Right kidney (tissue), 9 donors: ENCODE results near the gene FLNA.

ENCODE experiments used
- DNase-seq: peaks from one replicate; pipeline ENCODE4 v3.0.0-alpha.2; 2016
- long read RNA-seq, 8 donors: transcript quantifications; one replicate each; lab custom pipeline, GENCODE V29; 2026

FLNA gene, protein sequence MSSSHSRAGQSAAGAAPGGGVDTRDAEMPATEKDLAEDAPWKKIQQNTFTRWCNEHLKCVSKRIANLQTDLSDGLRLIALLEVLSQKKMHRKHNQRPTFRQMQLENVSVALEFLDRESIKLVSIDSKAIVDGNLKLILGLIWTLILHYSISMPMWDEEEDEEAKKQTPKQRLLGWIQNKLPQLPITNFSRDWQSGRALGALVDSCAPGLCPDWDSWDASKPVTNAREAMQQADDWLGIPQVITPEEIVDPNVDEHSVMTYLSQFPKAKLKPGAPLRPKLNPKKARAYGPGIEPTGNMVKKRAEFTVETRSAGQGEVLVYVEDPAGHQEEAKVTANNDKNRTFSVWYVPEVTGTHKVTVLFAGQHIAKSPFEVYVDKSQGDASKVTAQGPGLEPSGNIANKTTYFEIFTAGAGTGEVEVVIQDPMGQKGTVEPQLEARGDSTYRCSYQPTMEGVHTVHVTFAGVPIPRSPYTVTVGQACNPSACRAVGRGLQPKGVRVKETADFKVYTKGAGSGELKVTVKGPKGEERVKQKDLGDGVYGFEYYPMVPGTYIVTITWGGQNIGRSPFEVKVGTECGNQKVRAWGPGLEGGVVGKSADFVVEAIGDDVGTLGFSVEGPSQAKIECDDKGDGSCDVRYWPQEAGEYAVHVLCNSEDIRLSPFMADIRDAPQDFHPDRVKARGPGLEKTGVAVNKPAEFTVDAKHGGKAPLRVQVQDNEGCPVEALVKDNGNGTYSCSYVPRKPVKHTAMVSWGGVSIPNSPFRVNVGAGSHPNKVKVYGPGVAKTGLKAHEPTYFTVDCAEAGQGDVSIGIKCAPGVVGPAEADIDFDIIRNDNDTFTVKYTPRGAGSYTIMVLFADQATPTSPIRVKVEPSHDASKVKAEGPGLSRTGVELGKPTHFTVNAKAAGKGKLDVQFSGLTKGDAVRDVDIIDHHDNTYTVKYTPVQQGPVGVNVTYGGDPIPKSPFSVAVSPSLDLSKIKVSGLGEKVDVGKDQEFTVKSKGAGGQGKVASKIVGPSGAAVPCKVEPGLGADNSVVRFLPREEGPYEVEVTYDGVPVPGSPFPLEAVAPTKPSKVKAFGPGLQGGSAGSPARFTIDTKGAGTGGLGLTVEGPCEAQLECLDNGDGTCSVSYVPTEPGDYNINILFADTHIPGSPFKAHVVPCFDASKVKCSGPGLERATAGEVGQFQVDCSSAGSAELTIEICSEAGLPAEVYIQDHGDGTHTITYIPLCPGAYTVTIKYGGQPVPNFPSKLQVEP (N-terminal part only)
- long read RNA-seq, donor 1, full-length matches to known transcripts: 11 of 52 reads
- long read RNA-seq, donor 1, partial matches to known transcripts: 41 of 52 reads
- long read RNA-seq, donor 1, other reads (novel, unspliced or antisense): 0 of 52 reads
- long read RNA-seq, donor 2, transcript FLNA-209 (3 exons, 1,026 nt): major isoform, 7 of 2,351 reads
- long read RNA-seq, donor 2, partial matches to known transcripts: 2,282 of 2,351 reads
- long read RNA-seq, donor 2, other reads (novel, unspliced or antisense): 59 of 2,351 reads
- long read RNA-seq, donor 3, partial matches to known transcripts: 27 of 32 reads
- long read RNA-seq, donor 3, other reads (novel, unspliced or antisense): 0 of 32 reads
- long read RNA-seq, donor 4, transcript FLNA-209 (3 exons, 1,026 nt): major isoform, 15 of 1,198 reads
- long read RNA-seq, donor 4, partial matches to known transcripts: 1,128 of 1,198 reads
- long read RNA-seq, donor 4, other reads (novel, unspliced or antisense): 51 of 1,198 reads
- long read RNA-seq, donor 5, full-length matches to known transcripts: 15 of 3,523 reads
- long read RNA-seq, donor 5, partial matches to known transcripts: 3,409 of 3,523 reads
- long read RNA-seq, donor 5, other reads (novel, unspliced or antisense): 99 of 3,523 reads
- long read RNA-seq, donor 6, full-length matches to known transcripts: 13 of 97 reads
- long read RNA-seq, donor 6, partial matches to known transcripts: 84 of 97 reads
- long read RNA-seq, donor 6, other reads (novel, unspliced or antisense): 0 of 97 reads
- long read RNA-seq, donor 7, full-length matches to known transcripts: 34 of 4,561 reads
- long read RNA-seq, donor 7, partial matches to known transcripts: 4,462 of 4,561 reads
- long read RNA-seq, donor 7, other reads (novel, unspliced or antisense): 65 of 4,561 reads
- long read RNA-seq, donor 8, full-length matches to known transcripts: 10 of 76 reads
- long read RNA-seq, donor 8, partial matches to known transcripts: 66 of 76 reads
- long read RNA-seq, donor 8, other reads (novel, unspliced or antisense): 0 of 76 reads

- DNase-seq: peak; percentile 61
Observed at GRCh38 chrX:154374313-154375155, at the start of gene FLNA. TSS of gene FLNA (minus strand) at chrX:154374634. CDS start at chrX:154371245, 3,389 bp downstream.

- DNase-seq: no peak
Observed at GRCh38 chrX:154420402-154420756, 45.9 kb upstream of the FLNA start.

- no peak for DNase-seq
Observed at GRCh38 chrX:154419688-154420401, 45.4 kb upstream of the FLNA start.

GRCh38 chrX:154419189-154419588, 44.8 kb upstream of the FLNA start:
- no peak for DNase-seq

GRCh38 chrX:154417157-154417556, 42.7 kb upstream of the FLNA start:
- DNase-seq: no peak

DNA sequence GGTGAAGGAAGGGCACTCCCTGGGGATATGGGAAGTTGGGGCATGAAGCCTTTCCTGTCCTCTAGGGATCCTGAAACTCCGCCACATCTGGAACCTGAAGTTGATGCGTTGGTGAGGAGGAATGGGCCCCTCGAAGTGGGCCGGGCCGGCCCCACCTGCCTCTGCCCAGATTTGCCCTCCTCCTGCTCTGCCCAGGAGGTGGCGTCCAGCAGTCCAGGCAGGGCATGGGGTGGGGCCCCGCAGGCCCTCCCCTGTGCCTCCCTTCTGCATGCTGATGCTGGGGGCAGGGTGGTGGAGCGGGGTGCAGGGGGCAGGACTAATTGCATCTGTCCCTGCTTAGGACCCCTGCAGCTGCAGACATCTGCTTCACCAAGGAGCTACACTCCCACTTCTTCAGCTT, 38.7 kb upstream of the FLNA start:
- DNase-seq: no peak

GRCh38 chrX:154412468-154412867, 38.0 kb upstream of the FLNA start:
- DNase-seq: no peak

DNA sequence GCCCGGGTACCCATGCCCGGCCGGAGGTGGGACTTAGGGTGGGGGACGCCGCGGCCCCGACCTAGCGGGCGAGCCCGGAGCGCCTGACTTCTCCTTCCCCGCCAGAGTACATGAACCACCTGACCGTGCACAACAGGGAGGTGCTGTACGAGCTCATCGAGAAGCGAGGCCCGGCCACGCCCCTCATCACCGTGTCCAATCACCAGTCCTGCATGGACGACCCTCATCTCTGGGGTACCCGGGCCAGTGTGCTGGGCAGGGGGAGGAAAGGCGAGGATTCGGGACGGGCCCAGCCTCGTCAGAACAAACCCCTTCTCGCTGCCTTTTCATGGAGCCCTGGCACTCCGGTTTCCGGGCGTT, 37.5 kb upstream of the FLNA start:
- no peak for DNase-seq

GRCh38 chrX:154409222-154409871, 34.9 kb upstream of the FLNA start, which contains the start of gene DNASE1L1:
TSS of gene DNASE1L1 (minus strand) at chrX:154409254. CDS start at chrX:154405568, 3,686 bp downstream.
- peak; percentile 34 for DNase-seq

- no peak for DNase-seq
Observed at GRCh38 chrX:154408659-154409221, 34.3 kb upstream of the FLNA start.

GRCh38 chrX:154404625-154405192, 30.3 kb upstream of the FLNA start:
- DNase-seq: no peak

DNA sequence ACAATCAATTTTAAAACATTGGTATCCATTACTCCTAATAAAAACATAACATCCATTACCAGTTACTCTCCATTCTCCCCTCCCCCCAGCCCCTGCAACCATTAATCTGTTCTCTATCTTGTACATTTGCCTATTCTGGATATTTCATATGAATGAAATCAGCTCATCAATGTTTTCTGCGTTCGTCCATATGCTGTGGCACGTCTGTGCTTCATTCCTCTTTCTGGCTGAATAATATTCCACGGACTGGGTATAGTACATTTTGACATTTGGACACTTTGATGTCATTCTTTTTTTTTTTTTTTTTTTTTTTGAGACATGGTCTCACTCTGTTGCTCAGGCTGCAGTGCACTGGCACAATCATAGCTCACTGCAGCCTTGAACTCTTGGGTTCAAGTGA, 29.4 kb upstream of the FLNA start:
- DNase-seq: no peak

GRCh38 chrX:154403192-154403591, 28.8 kb upstream of the FLNA start:
- DNase-seq: no peak

DNA sequence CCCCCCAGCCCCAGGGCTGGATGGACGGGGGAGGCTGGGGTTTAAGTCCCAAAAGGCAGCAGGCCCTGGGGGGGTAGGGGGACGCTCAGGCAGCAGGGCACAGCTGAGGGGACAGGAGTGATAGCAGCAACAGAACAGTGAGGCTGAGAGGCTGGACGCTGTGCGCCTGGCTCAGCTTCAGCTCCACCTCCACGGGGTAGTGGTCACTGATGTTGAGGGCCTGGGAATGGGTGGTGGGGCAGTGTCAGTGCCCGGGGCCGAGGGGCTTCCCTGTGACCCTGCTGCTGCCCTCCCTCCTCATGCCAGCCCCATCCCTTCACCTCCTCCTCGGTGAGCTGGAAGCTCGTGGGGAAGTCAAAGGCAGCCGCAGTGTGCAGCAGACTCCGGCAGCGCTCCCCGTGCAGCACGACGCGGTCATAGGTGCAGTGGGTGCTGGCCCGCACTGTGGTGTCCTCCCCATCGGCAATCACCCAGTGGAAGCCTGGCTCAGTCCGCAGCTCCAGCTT, 28.2 kb upstream of the FLNA start:
- no peak for DNase-seq

DNA sequence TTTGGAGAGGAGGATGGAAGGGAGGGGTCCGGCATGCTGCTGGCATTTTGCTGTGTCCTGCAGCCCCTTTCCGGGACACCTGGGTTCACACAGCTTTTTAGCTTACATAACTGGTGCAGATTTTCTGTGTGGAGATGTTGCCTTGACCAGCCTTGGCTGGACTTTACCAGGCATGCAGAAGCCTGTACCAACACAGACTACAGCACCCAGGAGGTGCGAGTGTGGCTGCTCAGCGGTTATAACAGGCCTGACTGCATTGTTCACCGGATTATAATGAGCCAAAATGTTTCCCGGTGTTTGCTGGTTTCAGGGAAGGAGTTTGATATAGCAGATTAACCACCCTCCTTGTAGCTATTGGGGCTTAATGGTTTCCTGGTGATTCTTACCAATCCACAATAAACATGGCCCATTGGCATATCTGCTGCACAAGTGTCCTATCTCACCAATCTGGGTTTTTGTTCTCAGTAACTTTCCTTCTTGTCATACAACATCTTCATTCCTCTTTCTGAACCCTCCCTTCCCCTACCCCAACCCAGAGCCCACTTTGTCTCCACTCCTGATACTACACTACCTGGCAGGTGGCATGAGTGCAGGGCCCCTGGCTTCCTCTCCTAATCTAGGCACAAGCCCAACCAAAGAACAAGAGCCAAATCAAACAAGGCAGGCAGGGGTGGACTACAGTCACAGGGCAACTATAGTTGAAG, 27.6 kb upstream of the FLNA start:
- DNase-seq: no peak

DNA sequence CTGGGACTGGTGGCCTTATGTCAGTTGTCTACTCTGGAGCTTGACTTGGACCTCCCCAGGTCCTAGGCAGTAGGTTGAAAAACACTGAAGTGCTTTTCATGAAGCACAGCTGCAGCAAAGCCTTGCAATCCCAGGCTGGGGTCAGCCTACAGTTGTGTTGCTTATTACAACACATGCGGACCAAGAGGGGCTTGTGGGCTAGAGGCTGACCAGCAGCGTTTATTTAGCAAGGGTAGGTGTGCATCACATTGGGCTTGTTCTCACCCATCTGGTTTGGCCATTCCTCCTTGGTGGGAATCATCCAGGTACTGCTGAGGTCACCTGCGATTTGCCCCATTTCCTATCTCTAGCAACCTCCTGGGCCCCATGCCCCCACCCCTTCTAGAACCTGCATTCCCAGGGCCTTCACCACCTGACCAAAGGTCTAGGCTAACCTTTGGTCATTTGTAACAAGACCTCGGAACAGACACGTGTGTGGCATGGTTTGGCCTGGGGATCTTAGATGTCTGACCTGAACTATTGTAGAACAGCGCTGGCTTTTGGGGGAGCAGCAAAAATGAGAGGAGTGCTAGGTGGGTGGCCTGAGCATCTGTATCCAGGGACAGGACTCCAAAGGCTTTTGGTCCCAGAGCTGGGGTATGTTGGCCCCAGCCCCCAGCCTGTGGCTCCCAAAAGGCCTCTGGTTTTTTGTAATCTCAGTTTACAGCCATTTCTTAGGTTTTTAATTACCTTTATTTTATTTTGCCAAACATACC, 26.8 kb upstream of the FLNA start:
- no peak for DNase-seq
